Stimulated activated naive CD8-positive, alpha-beta T cell treated with anti-CD3 and anti-CD28 coated beads, Interleukin-15, amount 100 ng/mL, for 72 hours (primary cell): ENCODE results near the gene VWDE.
A peak's percentile ranks its signal among the peaks of the same experiment; 100 is the strongest.
"Not testable (repeated sequence)": the region's sequence is repeated elsewhere in the genome, so short reads cannot be mapped to it uniquely, and the experiment has no call there.

ENCODE experiments used
- ATAC-seq: fragments of 150-1000 bp; cut with Tn5 transposase; 2 replicates; pipeline ENCODE4 v1.10.0; 2021; ENCODE audit warnings: mild to moderate bottlenecking, moderate library complexity
- DNase-seq, 2 donors: peaks; one replicate each; pipeline ENCODE4 v3.0.0; 2021 to 2022
- H3K27ac Mint-ChIP-seq, 2 donors: one replicate each; pipeline ENCODE4 v1.8.0; 2022; ENCODE audit warnings: mild to moderate bottlenecking in 2 of 2, mixed read lengths in 2 of 2, moderate library complexity in 2 of 2
- H3K27me3 Mint-ChIP-seq: one replicate; pipeline ENCODE4 v1.8.0; 2022; ENCODE audit warnings: mixed read lengths
- H3K4me1 Mint-ChIP-seq: one replicate; pipeline ENCODE4 v1.8.0; 2022; ENCODE audit warnings: mild to moderate bottlenecking, mixed read lengths
- H3K4me3 Mint-ChIP-seq, 2 donors: one replicate each; pipeline ENCODE4 v1.8.0; 2022; ENCODE audit warnings: mild to moderate bottlenecking in 2 of 2, mixed read lengths in 2 of 2, moderate library complexity in 1 of 2
- H3K9me3 Mint-ChIP-seq, 2 donors: one replicate each; pipeline ENCODE4 v1.8.0; 2022; ENCODE audit warnings: mixed read lengths in 2 of 2

VWDE gene

GRCh38 chr7:12403287-12404181 is at the start of gene VWDE:
VWDE (minus strand) TSS chr7:12403865; CDS start chr7:12403716, 149 bp downstream.
- ATAC-seq (peak; percentile 91), DNase-seq (peak; percentile 63 to 69)

DNA sequence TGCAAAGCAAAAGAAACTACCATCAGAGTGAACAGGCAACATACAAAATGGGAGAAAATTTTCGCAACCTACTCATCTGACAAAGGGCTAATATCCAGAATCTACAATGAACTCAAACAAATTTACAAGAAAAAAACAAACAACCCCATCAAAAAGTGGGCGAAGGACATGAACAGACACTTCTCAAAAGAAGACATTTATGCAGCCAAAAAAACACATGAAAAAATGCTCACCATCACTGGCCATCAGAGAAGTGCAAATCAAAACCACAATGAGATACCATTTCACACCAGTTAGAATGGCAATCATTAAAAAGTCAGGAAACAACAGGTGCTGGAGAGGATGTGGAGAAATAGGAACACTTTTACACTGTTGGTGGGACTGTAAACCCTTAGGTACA is 49.5 kb upstream of the VWDE start:
- not testable (repeated sequence) for H3K4me1 Mint-ChIP-seq, H3K9me3 Mint-ChIP-seq, H3K4me3 Mint-ChIP-seq, ATAC-seq, H3K27me3 Mint-ChIP-seq, H3K27ac Mint-ChIP-seq, DNase-seq

More at GRCh38 chr7:12403287-12404181, at the start of gene VWDE:
- Mint-ChIP-seq H3K27ac (peak within 1 kb of the TSS; percentile 84 to 88), H3K4me1 (peaks cover 14% of the 10 kb centered on the region), H3K27me3 (peaks cover 27% of the 10 kb centered on the region), H3K4me3 (peak within 1 kb of the TSS; percentile 85 to 94), H3K9me3 (peaks cover 6 to 9% of the 10 kb centered on the region in 2 donors)

- Mint-ChIP-seq H3K9me3 (no peaks in the 10 kb centered on the region), H3K27me3 (peaks cover 5% of the 10 kb centered on the region), H3K4me1 (no peaks in the 10 kb centered on the region), H3K4me3 (no peak overlapping the region), H3K27ac (no peak overlapping the region)
- ATAC-seq (peak; percentile 40), DNase-seq (no peak)
Measured at GRCh38 chr7:12450615-12451014, 47.0 kb upstream of the VWDE start.

- Mint-ChIP-seq H3K9me3 (no peaks in the 10 kb centered on the region), H3K4me1 (no peaks in the 10 kb centered on the region), H3K27ac (no peak overlapping the region), H3K27me3 (peaks cover 13% of the 10 kb centered on the region), H3K4me3 (no peak overlapping the region)
- ATAC-seq (no peak), DNase-seq (no peak)
Measured at GRCh38 chr7:12444785-12445184, 41.1 kb upstream of the VWDE start.

DNA sequence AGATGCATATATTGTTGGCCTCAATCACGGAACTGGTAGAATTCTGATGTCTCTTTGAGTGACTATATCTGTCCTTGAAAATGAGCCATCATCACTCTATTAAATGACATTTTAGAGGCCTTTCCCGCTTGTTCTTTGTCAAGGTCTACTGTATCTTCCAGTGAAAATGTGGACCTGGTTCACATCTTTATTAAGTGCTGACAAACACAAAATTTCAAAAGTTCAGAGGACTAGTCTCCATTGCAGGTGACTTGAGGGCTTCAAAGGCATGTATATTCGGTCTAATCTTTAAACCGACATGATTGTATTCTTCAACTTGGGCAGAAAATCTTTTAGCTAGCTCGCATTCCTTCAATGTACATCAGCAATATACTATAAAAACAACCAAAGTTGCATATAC is 36.6 kb upstream of the VWDE start:
- Mint-ChIP-seq H3K4me1 (no peaks in the 10 kb centered on the region), H3K9me3 (no peaks in the 10 kb centered on the region), H3K4me3 (no peak overlapping the region), H3K27ac (no peak overlapping the region), H3K27me3 (peaks cover 14% of the 10 kb centered on the region)
- DNase-seq (no peak), ATAC-seq (no peak)

- no peaks in the 10 kb centered on the region for H3K4me1 Mint-ChIP-seq
- ATAC-seq = no peak
- H3K27me3 Mint-ChIP-seq = peaks cover 7% of the 10 kb centered on the region
- no peak overlapping the region for H3K27ac Mint-ChIP-seq
- DNase-seq = no peak
- no peaks in the 10 kb centered on the region for H3K9me3 Mint-ChIP-seq
- H3K4me3 Mint-ChIP-seq = no peak overlapping the region
Measured at GRCh38 chr7:12436896-12437535, 33.4 kb upstream of the VWDE start.

DNA sequence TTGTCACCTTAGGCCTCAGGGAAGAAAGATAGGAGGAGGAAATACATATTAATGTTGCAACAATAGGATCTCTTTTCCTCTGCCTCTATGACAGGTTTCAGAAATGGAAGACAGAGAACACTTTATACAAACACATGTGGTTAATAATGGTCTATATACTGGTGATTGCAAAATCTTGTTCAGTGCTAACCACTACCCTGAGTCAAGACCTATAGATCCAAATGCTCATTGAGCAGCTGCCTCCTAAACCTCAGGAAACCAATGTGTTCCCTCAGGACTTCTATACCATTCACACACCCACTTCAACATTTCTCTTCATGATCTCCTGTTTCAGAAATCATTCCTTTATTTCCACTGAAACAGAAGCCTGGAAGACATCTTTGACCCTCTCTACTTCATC is 32.5 kb upstream of the VWDE start:
- H3K4me1 Mint-ChIP-seq = no peaks in the 10 kb centered on the region
- H3K27ac Mint-ChIP-seq = no peak overlapping the region
- ATAC-seq (no peak), DNase-seq (no peak)
- H3K9me3 Mint-ChIP-seq = no peaks in the 10 kb centered on the region
- peaks cover 7% of the 10 kb centered on the region for H3K27me3 Mint-ChIP-seq
- no peak overlapping the region for H3K4me3 Mint-ChIP-seq

GRCh38 chr7:12434012-12434642 is 30.5 kb upstream of the VWDE start:
- no peaks in the 10 kb centered on the region for H3K9me3 Mint-ChIP-seq
- peaks cover 12% of the 10 kb centered on the region for H3K27me3 Mint-ChIP-seq
- H3K27ac Mint-ChIP-seq = no peak overlapping the region
- H3K4me3 Mint-ChIP-seq = no peak overlapping the region
- no peaks in the 10 kb centered on the region for H3K4me1 Mint-ChIP-seq
- no peak for DNase-seq
- no peak for ATAC-seq

GRCh38 chr7:12431886-12432556 is 28.4 kb upstream of the VWDE start:
- no peaks in the 10 kb centered on the region for H3K4me1 Mint-ChIP-seq
- H3K27ac Mint-ChIP-seq = no peak overlapping the region
- H3K9me3 Mint-ChIP-seq = no peaks in the 10 kb centered on the region
- DNase-seq (no peak), ATAC-seq (no peak)
- H3K4me3 Mint-ChIP-seq = no peak overlapping the region
- peaks cover 25% of the 10 kb centered on the region for H3K27me3 Mint-ChIP-seq

DNA sequence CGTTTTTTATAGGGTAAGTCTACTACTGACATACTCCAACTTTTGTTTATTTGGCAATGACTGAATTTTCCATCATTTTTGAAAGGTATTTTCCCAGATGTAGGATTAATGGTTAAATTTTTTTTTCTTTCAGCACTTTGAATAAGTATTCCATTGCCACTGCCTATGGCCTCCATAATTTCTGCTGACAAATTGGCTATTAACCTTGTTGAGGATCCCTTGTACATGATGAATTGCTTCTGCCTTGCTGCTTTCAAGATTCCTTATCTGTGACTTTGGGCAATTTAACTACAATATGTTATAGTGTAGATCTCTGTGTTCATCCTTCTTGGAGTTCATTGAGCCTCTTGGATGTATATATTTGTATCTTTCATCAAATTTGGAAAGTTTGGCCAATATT is 21.6 kb upstream of the VWDE start:
- DNase-seq = no peak
- no peak for ATAC-seq
- H3K27me3 Mint-ChIP-seq = peaks cover 34% of the 10 kb centered on the region
- no peak overlapping the region for H3K27ac Mint-ChIP-seq
- no peaks in the 10 kb centered on the region for H3K9me3 Mint-ChIP-seq
- H3K4me3 Mint-ChIP-seq = no peak overlapping the region
- H3K4me1 Mint-ChIP-seq = no peaks in the 10 kb centered on the region

DNA sequence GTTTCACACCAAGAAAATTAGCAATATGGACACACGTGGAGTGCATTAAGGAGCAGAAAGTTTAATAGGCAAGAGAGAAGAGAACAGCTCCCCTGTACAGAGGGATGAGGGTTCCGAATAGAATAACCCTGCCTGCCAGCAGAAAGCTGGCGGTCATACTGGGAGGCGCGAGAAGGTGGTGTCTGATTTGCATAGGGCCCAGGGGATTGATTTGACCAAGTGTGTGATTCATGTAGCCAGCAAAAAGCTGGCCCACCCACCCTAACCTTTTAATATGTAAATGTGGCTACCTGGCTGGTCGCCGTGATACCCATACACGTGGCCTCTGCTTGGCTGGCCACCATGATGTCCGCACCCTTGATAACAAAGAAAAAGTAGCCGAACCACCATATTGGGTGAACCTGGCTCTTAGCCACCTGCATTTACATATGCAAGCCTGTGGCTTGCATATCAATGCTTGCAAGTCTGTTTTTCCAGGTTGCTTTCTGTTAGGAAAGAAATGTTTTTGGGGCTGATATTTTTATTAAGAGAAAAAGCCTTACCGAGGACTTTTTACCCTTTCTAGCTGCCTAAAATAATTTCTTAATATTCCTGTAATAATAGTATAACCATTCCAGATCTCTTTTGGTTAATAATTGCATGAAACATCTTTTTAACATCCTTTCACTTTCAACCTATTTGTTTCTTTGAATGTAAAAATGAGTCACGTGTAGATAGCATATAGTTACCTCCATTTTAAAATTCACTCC is 20.5 kb upstream of the VWDE start:
- no peak overlapping the region for H3K4me3 Mint-ChIP-seq
- no peak for DNase-seq
- no peak for ATAC-seq
- H3K4me1 Mint-ChIP-seq = no peaks in the 10 kb centered on the region
- no peaks in the 10 kb centered on the region for H3K9me3 Mint-ChIP-seq
- H3K27me3 Mint-ChIP-seq = peaks cover 23% of the 10 kb centered on the region
- no peak overlapping the region for H3K27ac Mint-ChIP-seq

DNA sequence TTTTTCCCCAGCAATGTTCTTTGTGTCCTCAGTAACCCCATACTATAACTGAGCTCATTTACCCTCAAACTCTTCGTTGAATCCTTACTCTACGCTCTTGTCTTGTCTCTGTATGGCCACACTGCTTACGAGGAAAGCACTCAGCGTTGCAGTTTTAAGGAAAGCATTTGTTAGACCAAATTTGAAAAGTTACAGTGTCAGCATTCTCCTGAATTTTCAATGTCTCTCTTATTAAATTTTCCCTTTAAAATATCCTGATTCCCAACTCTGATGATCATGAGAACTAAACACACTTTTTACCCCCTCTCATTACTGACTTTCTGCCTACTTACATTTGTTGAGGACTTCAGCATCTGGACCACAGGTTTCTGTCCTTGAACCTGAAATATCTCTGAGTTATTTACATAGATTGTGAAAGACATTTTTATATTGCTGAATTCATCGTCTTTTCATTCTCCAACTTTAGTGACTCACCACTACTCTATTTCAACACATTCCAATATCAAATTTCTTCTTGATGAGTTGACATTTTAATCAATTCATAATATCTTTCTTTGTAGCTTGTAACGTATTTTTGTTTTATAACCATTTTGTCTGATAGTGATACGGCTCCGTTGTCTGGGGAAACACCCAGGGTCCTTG is 19.8 kb upstream of the VWDE start:
- DNase-seq (no peak), ATAC-seq (no peak)
- Mint-ChIP-seq H3K9me3 (no peaks in the 10 kb centered on the region), H3K4me3 (no peak overlapping the region), H3K27me3 (peaks cover 17% of the 10 kb centered on the region), H3K27ac (no peak overlapping the region), H3K4me1 (no peaks in the 10 kb centered on the region)

DNA sequence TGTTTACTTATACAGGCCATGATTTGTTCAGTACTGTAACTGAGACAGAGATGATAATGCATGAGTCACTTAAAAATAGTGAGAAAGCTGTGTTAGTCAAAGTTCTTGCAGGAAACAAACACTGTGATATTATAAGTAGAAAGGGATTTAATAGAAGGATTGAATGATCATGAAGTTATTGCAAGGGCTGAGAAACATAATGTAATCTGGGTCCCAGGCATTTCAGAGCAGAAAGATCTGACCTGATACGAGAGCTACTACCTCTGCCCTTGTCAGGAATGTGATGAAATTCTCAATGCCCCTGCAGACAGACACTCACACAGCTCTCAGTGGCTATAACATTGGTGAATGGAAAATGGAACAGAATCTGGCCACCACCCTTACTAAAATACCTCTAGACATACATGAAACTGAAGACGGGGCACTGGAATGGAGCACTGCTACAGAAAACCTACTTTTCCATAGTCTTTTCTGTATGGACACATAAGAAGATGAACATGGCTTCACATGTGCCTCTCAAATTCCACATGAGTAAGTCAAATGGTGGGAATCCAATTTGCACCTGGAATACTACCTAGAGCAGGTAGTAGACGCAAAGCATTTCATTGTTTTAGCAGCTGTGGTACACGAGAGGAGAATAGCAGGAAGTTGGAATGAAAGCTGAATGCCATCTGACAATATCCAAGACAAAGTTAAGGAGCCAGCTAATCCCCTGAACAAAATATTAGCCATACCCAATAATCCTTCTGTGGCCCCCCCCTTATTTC is 19.1 kb upstream of the VWDE start:
- Mint-ChIP-seq H3K27me3 (peaks cover 13% of the 10 kb centered on the region), H3K9me3 (no peaks in the 10 kb centered on the region), H3K27ac (no peak overlapping the region), H3K4me3 (no peak overlapping the region), H3K4me1 (no peaks in the 10 kb centered on the region)
- no peak for DNase-seq
- ATAC-seq = no peak

DNA sequence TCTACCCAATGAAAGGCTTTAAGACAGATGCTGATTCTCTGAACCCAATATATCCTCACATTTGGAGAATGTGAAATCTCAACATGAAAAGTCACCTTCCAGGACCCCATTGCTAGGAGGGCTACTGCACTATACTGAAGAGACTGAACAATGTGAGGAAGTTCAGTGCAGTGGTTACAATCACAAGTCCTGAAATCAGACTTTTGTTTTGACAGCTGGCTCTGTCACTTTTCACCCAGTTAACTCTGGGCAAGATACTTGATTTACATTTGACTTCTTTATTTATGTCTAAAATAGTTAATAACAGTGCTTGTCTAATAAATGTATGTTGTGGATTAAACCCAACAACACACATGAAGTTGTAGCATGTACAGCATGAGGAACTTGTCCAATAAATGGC is 14.8 kb upstream of the VWDE start:
- no peak overlapping the region for H3K4me3 Mint-ChIP-seq
- ATAC-seq (no peak), DNase-seq (no peak)
- no peaks in the 10 kb centered on the region for H3K27me3 Mint-ChIP-seq
- H3K27ac Mint-ChIP-seq = no peak overlapping the region
- H3K4me1 Mint-ChIP-seq = no peaks in the 10 kb centered on the region
- no peaks in the 10 kb centered on the region for H3K9me3 Mint-ChIP-seq
